Endothelial cell of umbilical vein (primary cell): ENCODE measurements around the gene DBF4B. TPM values are rescaled to one million over a fixed set of nuclear protein-coding genes. Genes with fewer than 3 reads are reported as not detected.

Experiments used
- BruUV-seq: library from RNA; stranded (reverse); fragments of 400-500 nt; replicated peaks from 2 replicates; lab custom pipeline; 2021; lab: Mats Ljungman, UMichigan
- CTCF ChIA-PET: fragments of 300-600, 350-600 bp; sonication (Branson Sonifier 250); formaldehyde crosslinking; loops from one replicate; lab custom pipeline; 2021; ENCODE audit warnings: antibody characterized with exemption, inconsistent platforms; lab: Charles Lee
- POLR2A ChIA-PET: fragments of 300-600, 350-600 bp; sonication (Branson Sonifier 250); formaldehyde crosslinking; loops from one replicate; lab custom pipeline; 2021; ENCODE audit warnings: antibody characterized with exemption, inconsistent platforms; lab: Charles Lee
- DNase-seq: peaks from one replicate; pipeline ENCODE4 v3.0.0-alpha.2; 2011; ENCODE audit warnings: low read depth, low spot score
- FAIRE-seq: peaks from 2 replicates; lab custom pipeline; 2011; peaks lifted over from hg19 to GRCh38; lab: Jason Lieb, UNC
- H2AFZ ChIP-seq: 2 replicates; pipeline ENCODE4 v1.6.0; 2012; ENCODE audit warnings: low read depth, low read length, control low read depth, inconsistent platforms
- H3K27ac ChIP-seq: 2 replicates; pipeline ENCODE4 v1.5.1; 2011; ENCODE audit warnings: low read depth, mild to moderate bottlenecking, control low read depth, low read length, moderate library complexity; ENCODE audit not compliant: insufficient read depth
- H3K27me3 ChIP-seq, 2 experiments: 2 replicates each; pipeline versions ENCODE4 v1.6.0 to v1.6.1; 2011; ENCODE audit warnings: low read length in 2 of 2, mixed read lengths in 1 of 2; ENCODE audit not compliant: control insufficient read depth in 2 of 2, insufficient read depth in 2 of 2
- H3K36me3 ChIP-seq, 2 experiments: 2 replicates in 1 of 2; 3 replicates in 1 of 2; pipeline ENCODE4 v1.5.1; 2011; ENCODE audit warnings: low read length in 2 of 2, mild to moderate bottlenecking in 1 of 2, moderate library complexity in 1 of 2; ENCODE audit not compliant: control insufficient read depth in 2 of 2, insufficient read depth in 2 of 2; ENCODE audit errors: extremely low read depth in 1 of 2
- H3K4me1 ChIP-seq: 3 replicates; pipeline ENCODE4 v1.5.1; 2011; ENCODE audit warnings: mild to moderate bottlenecking, low read length; ENCODE audit not compliant: control insufficient read depth, insufficient read depth; ENCODE audit errors: extremely low read depth
- H3K4me2 ChIP-seq: 2 replicates; pipeline ENCODE4 v1.6.1; 2011; ENCODE audit warnings: low read length, control low read depth, mixed read lengths; ENCODE audit not compliant: insufficient read depth
- H3K4me3 ChIP-seq, 3 experiments: fragments of 200-600 bp in 1 of 3; sonication (generic), shearing (Covaris generic) in 1 of 3; replicated peaks in 1 of 3; 2 replicates each; pipeline ENCODE4 v1.5.1; 2011 to 2016; ENCODE audit warnings: control low read depth in 3 of 3, low read length in 3 of 3, mild to moderate bottlenecking in 2 of 3, inconsistent platforms in 1 of 3, low read depth in 1 of 3, moderate library complexity in 1 of 3; ENCODE audit not compliant: insufficient read depth in 1 of 3
- H3K79me2 ChIP-seq: 2 replicates; pipeline ENCODE4 v1.6.0; 2012; ENCODE audit warnings: low read length, inconsistent platforms; ENCODE audit not compliant: control insufficient read depth, insufficient read depth
- H3K9ac ChIP-seq: replicated peaks from 2 replicates; pipeline ENCODE3; 2011; ENCODE audit warnings: low read length, control low read depth; ENCODE audit not compliant: insufficient read depth; ENCODE audit errors: extremely low read depth
- H3K9me1 ChIP-seq: replicated peaks from 3 replicates; pipeline ENCODE4 v1.6.0; 2011; ENCODE audit warnings: mild to moderate bottlenecking, low read length; ENCODE audit not compliant: control insufficient read depth, insufficient read depth; ENCODE audit errors: extremely low read depth
- H3K9me3 ChIP-seq: replicated peaks from 2 replicates; pipeline ENCODE4 v1.5.1; 2012; ENCODE audit warnings: low read length, inconsistent platforms; ENCODE audit not compliant: control insufficient read depth, insufficient read depth
- H4K20me1 ChIP-seq: replicated peaks from 2 replicates; pipeline ENCODE3; 2011; ENCODE audit warnings: mild to moderate bottlenecking, low read length; ENCODE audit not compliant: control insufficient read depth, insufficient read depth; ENCODE audit errors: extremely low read depth
- CTCF ChIP-seq, 2 donors: IDR thresholded peaks; 1 replicate in 1 of 2; 2 replicates in 1 of 2; pipeline ENCODE4 v1.5.1; 2011; ENCODE audit warnings: low read length in 2 of 2, mild to moderate bottlenecking in 2 of 2, moderate library complexity in 2 of 2, control low read depth in 1 of 2, inconsistent platforms in 1 of 2, low read depth in 1 of 2; ENCODE audit not compliant: insufficient read depth in 1 of 2; ENCODE audit errors: extremely low read depth in 1 of 2
- EZH2 ChIP-seq: IDR thresholded peaks from 2 replicates; pipeline ENCODE4 v1.6.1; 2012; ENCODE audit warnings: borderline replicate concordance, low read depth, mild to moderate bottlenecking, moderate library complexity, low read length, inconsistent platforms; ENCODE audit not compliant: severe bottlenecking
- FOS ChIP-seq: IDR thresholded peaks from 2 replicates; pipeline ENCODE4 v1.6.1; 2011; ENCODE audit warnings: mild to moderate bottlenecking, low read length, moderate library complexity, borderline replicate concordance; ENCODE audit not compliant: insufficient read depth
- GATA2 ChIP-seq: IDR thresholded peaks from 2 replicates; pipeline ENCODE4 v1.7.0; 2011; ENCODE audit warnings: low read depth, mild to moderate bottlenecking, moderate library complexity, mixed read lengths, low read length; ENCODE audit not compliant: insufficient read length, insufficient read depth
- JUN ChIP-seq: IDR thresholded peaks from 2 replicates; pipeline ENCODE4 v1.6.1; 2011; ENCODE audit warnings: borderline replicate concordance, low read depth; ENCODE audit not compliant: insufficient read length, insufficient read depth
- MAX ChIP-seq: IDR thresholded peaks from 2 replicates; pipeline ENCODE4 v1.6.1; 2011; ENCODE audit not compliant: insufficient read depth, insufficient read length
- MYC ChIP-seq: IDR thresholded peaks from one replicate; pipeline ENCODE4 v1.6.1; 2011; ENCODE audit warnings: mild to moderate bottlenecking, low read depth, low read length
- POLR2A ChIP-seq: IDR thresholded peaks from 2 replicates; pipeline ENCODE4 v1.6.1; 2012; ENCODE audit warnings: low read depth, mild to moderate bottlenecking, control low read depth, low read length
- POLR2AphosphoS5 ChIP-seq: IDR thresholded peaks from 2 replicates; pipeline ENCODE4 v1.6.1; 2012; ENCODE audit warnings: low read depth, mild to moderate bottlenecking, control low read depth, low read length, moderate library complexity; ENCODE audit not compliant: insufficient read depth
- dilution Hi-C: fragments of 300-500 bp; cut with MboI; formaldehyde crosslinking; loops from one replicate; pipeline ENCODE4 v1.15.0; 2019; ENCODE audit warnings: low sequenced_read_pairs; ENCODE audit not compliant: extremely low pct_ligation_motif_present
- intact Hi-C: fragments of 100-400 bp; cut with micrococcal nuclease; formaldehyde crosslinking; loops from one replicate; pipeline ENCODE4 v1.10.0; 2022
- polyA plus RNA-seq, 4 experiments: library from polyadenylated mRNA; depleted of rRNA in 3 of 4; stranded (reverse) in 3 of 4; unstranded in 1 of 4; fragments of >200 nt; gene quantifications; 2 replicates each; pipeline versions ENCODE4 v1.2.1 to v1.2.3, GENCODE V29; 2011 to 2012; ENCODE audit warnings: missing spikeins in 1 of 4
- total RNA-seq: library from RNA; stranded (reverse); gene quantifications from 2 replicates; pipeline ENCODE4 v1.2.3, GENCODE V29; 2021

Gene DBF4B
- total and polyA plus RNA-seq, 2 donors (not counting 3 experiments of a cell fraction or from before 2014, with no cell fraction given), result 12.5 to 26.2 TPM

GRCh38 chr17:44778656-44779210 is 70.3 kb downstream of the DBF4B start:
- POLR2A ChIA-PET, result no interaction called here
- TF ChIP-seq JUN, result no peak
- TF ChIP-seq GATA2, result no peak
- no peak for TF ChIP-seq MAX
- no peak for TF ChIP-seq POLR2A
- TF ChIP-seq FOS, result no peak
- no peak for TF ChIP-seq CTCF (IDR thresholded peaks at IDR 0.05; ENCODE audit: extremely low read depth in 1 of 2, insufficient read depth in 1 of 2, low read depth in 1 of 2, low read length in 2 of 2)
- no peak for TF ChIP-seq EZH2
- TF ChIP-seq MYC, result no peak
- no peak for TF ChIP-seq POLR2AphosphoS5
- Histone ChIP-seq H3K27me3 (no peaks in the 10 kb centered on the region), H4K20me1 (no peaks in the 10 kb centered on the region), H3K9me3 (no peaks in the 10 kb centered on the region), H3K9me1 (no peaks in the 10 kb centered on the region), H3K9ac (no peak overlapping the region), H3K4me3 (no peak overlapping the region), H3K4me1 (peaks cover 5% of the 10 kb centered on the region), H3K79me2 (no peaks in the 10 kb centered on the region), H2AFZ (no peak overlapping the region), H3K36me3 (no peaks in the 10 kb centered on the region), H3K4me2 (no peak overlapping the region), H3K27ac (no peak overlapping the region)
- DNase-seq (no peak), FAIRE-seq (no peak)
- intact Hi-C loops (loop anchor here (1.0 kb wide), 3 partner anchors 51 to 355 kb away; no protein-coding TSS in a partner anchor), dilution Hi-C loops (no loop called here)
- CTCF ChIA-PET, result interaction anchor here (0.7 to 15.3 kb wide), 28 partner anchors 7 to 357 kb away, joined by 3 to 368 read pairs (median 12); partner anchors contain the start of genes ACBD4, GJC1, HIGD1B and PLCD3
- BruUV-seq, result no TSS peak
